GM21737 (cell line): Measurements from ENCODE around the gene NELFA.

Experiments
- ATAC-seq: cut with Tn5 transposase; IDR thresholded peaks from one replicate; pipeline ENCODE4 v1.9.1; 2021; ENCODE audit warnings: mild to moderate bottlenecking, moderate library complexity; ENCODE audit not compliant: unreplicated experiment

Gene NELFA

GRCh38 chr4:2008921-2009650 lies at the start of gene NELFA:
Gene NELFA, minus strand, starts transcription at chr4:2008974. Its CDS starts 15 bp downstream, at chr4:2008959.
- peak; percentile 74 for ATAC-seq

- no peak for ATAC-seq
Observed at GRCh38 chr4:2057382-2058065, 48.8 kb upstream of the NELFA start.

GRCh38 chr4:2054217-2054616 lies 45.4 kb upstream of the NELFA start:
- no peak for ATAC-seq

- no peak for ATAC-seq
Observed at GRCh38 chr4:2051086-2051485, 42.3 kb upstream of the NELFA start.

GRCh38 chr4:2049811-2050210 lies 41.0 kb upstream of the NELFA start:
- no peak for ATAC-seq

- no peak for ATAC-seq
Observed at GRCh38 chr4:2049381-2049780, 40.6 kb upstream of the NELFA start.

GRCh38 chr4:2048831-2049230 lies 40.1 kb upstream of the NELFA start:
- ATAC-seq: no peak

- no peak for ATAC-seq
Observed at GRCh38 chr4:2047781-2048581, 39.2 kb upstream of the NELFA start.

GRCh38 chr4:2047031-2047660 lies 38.4 kb upstream of the NELFA start:
- ATAC-seq: no peak

GRCh38 chr4:2046031-2046961 lies 37.5 kb upstream of the NELFA start:
- no peak for ATAC-seq

- no peak for ATAC-seq
Observed at GRCh38 chr4:2045518-2045951, 36.8 kb upstream of the NELFA start.

GRCh38 chr4:2044542-2045517 lies 36.1 kb upstream of the NELFA start:
- ATAC-seq: no peak

GRCh38 chr4:2044119-2044485 lies 35.3 kb upstream of the NELFA start:
- ATAC-seq: no peak

- no peak for ATAC-seq
Observed at GRCh38 chr4:2043396-2044118, 34.8 kb upstream of the NELFA start.

- no peak for ATAC-seq
Observed at GRCh38 chr4:2042947-2043395, 34.2 kb upstream of the NELFA start.

GRCh38 chr4:2042204-2042946 lies 33.6 kb upstream of the NELFA start:
- ATAC-seq: peak; percentile 37
